HepG2 (cell line): ENCODE data around the gene SMTNL2. TPM values are rescaled to one million over a fixed set of nuclear protein-coding genes. Genes with fewer than 3 reads are reported as not detected.

ENCODE experiments used
- ATAC-seq: fragments of 200-7000 bp; cut with Tn5 transposase; 3 replicates; pipeline ENCODE4 v1.9.1; 2020; ENCODE audit warnings: mild to moderate bottlenecking, moderate library complexity
- BruUV-seq: library from RNA; stranded (reverse); fragments of 400-500 nt; replicated peaks from 2 replicates; lab custom pipeline; 2021; lab: Mats Ljungman, UMichigan
- CTCF ChIA-PET: fragments of 300-600 bp; formaldehyde crosslinking; extraction: SDS; loops from one replicate; lab custom pipeline; 2021; ENCODE audit warnings: low total read pairs, inconsistent platforms, low intra/inter-chr PET ratio; lab: Yijun Ruan, JAX
- POLR2A ChIA-PET: fragments of 350-600 bp; sonication (Branson Sonifier 250); formaldehyde crosslinking; loops from one replicate; lab custom pipeline; 2020; ENCODE audit warnings: antibody characterized with exemption, inconsistent platforms; lab: Yijun Ruan, JAX
- DNase-seq: peaks from one replicate; pipeline ENCODE4 v3.0.0-alpha.2; 2015; ENCODE audit warnings: low spot score
- FAIRE-seq: peaks from 3 replicates; lab custom pipeline; 2011; peaks lifted over from hg19 to GRCh38; lab: Jason Lieb, UNC
- H2AFZ ChIP-seq: one replicate; pipeline ENCODE4 v1.6.1; 2011; ENCODE audit warnings: low read length, inconsistent platforms
- H3K27ac ChIP-seq: fragments of 300-600 bp; 3 replicates; pipeline ENCODE4 v1.8.0; 2011; ENCODE audit warnings: mixed run types, mild to moderate bottlenecking, mixed read lengths, low read length, inconsistent platforms; ENCODE audit not compliant: insufficient read depth; ENCODE audit errors: extremely low read length
- H3K27me3 ChIP-seq, 2 experiments: fragments of 200-600 bp in 1 of 2; 2 replicates in 1 of 2; 3 replicates in 1 of 2; pipeline versions ENCODE4 v1.6.0 to v1.8.0; 2011; ENCODE audit warnings: low read length in 2 of 2, mild to moderate bottlenecking in 2 of 2, moderate library complexity in 2 of 2, inconsistent platforms in 1 of 2; ENCODE audit not compliant: insufficient read depth in 2 of 2, control insufficient read depth in 1 of 2
- H3K36me3 ChIP-seq, 2 experiments: fragments of 200-600 bp in 1 of 2; replicated peaks in 1 of 2; 2 replicates in 1 of 2; 3 replicates in 1 of 2; pipeline versions ENCODE4 v1.5.1 to v1.8.0; 2011; ENCODE audit warnings: low read length in 2 of 2, inconsistent platforms in 1 of 2; ENCODE audit not compliant: insufficient read depth in 2 of 2, control insufficient read depth in 1 of 2
- H3K4me1 ChIP-seq: 2 replicates; pipeline ENCODE4 v1.5.1; 2012; ENCODE audit warnings: low read length, inconsistent platforms; ENCODE audit not compliant: insufficient read depth
- H3K4me2 ChIP-seq: 2 replicates; pipeline ENCODE4 v1.6.0; 2011; ENCODE audit warnings: low read depth, low read length, inconsistent platforms
- H3K4me3 ChIP-seq, 3 experiments: fragments of 200-600 bp in 1 of 3; sonication (generic), shearing (Covaris generic) in 1 of 3; replicated peaks in 1 of 3; 2 replicates each; pipeline ENCODE4 v1.5.1; 2011 to 2016; ENCODE audit warnings: low read length in 3 of 3, inconsistent platforms in 2 of 3, low read depth in 2 of 3, mild to moderate bottlenecking in 2 of 3, control low read depth in 1 of 3, mixed read lengths in 1 of 3; ENCODE audit not compliant: insufficient read depth in 1 of 3
- H3K79me2 ChIP-seq: one replicate; pipeline ENCODE4 v1.6.1; 2011; ENCODE audit warnings: low read length, inconsistent platforms; ENCODE audit not compliant: insufficient read depth
- H3K9ac ChIP-seq: 2 replicates; pipeline ENCODE4 v1.6.0; 2011; ENCODE audit warnings: mild to moderate bottlenecking, low read depth, low read length, inconsistent platforms; ENCODE audit not compliant: insufficient read depth
- H3K9me3 ChIP-seq: 2 replicates; pipeline ENCODE4 v1.5.1; 2012; ENCODE audit warnings: mild to moderate bottlenecking, low read length
- H4K20me1 ChIP-seq: 2 replicates; pipeline ENCODE4 v1.6.0; 2011; ENCODE audit warnings: inconsistent platforms, mild to moderate bottlenecking, low read length, moderate library complexity; ENCODE audit not compliant: insufficient read depth
- DNMT3B ChIP-seq: conservative IDR thresholded peaks from 2 replicates; pipeline ENCODE4 v1.6.1; 2016; ENCODE audit warnings: missing biosample characterization, control low read depth
- ELK4 ChIP-seq: sonication (generic); formaldehyde crosslinking; IDR thresholded peaks from 2 replicates; pipeline ENCODE4 v1.9.0; 2021; ENCODE audit warnings: missing genetic modification reagents, borderline replicate concordance
- JUNB ChIP-seq: sonication (generic); formaldehyde crosslinking; IDR thresholded peaks from 2 replicates; pipeline ENCODE4 v1.8.0; 2022; ENCODE audit warnings: missing genetic modification reagents, mild to moderate bottlenecking, borderline replicate concordance
- KAT8 ChIP-seq: IDR thresholded peaks from 2 replicates; pipeline ENCODE4 v1.6.1; 2016; ENCODE audit warnings: missing genetic modification reagents, missing compliant biosample characterization
- KLF16 ChIP-seq, 2 experiments: sonication (generic) in 1 of 2; formaldehyde crosslinking in 1 of 2; IDR thresholded peaks; 2 replicates each; pipeline versions ENCODE4 v1.6.1 to v1.8.0; 2016 to 2023; ENCODE audit warnings: missing genetic modification reagents in 2 of 2, missing compliant biosample characterization in 1 of 2
- ZC3H4 ChIP-seq: sonication (generic); formaldehyde crosslinking; IDR thresholded peaks from 2 replicates; pipeline ENCODE4 v1.4.0; 2020; ENCODE audit warnings: missing genetic modification reagents, borderline replicate concordance
- ZNF180 ChIP-seq: sonication (generic); formaldehyde crosslinking; IDR thresholded peaks from 2 replicates; pipeline ENCODE4 v1.4.0; 2020; ENCODE audit warnings: low read depth, missing genetic modification reagents, borderline replicate concordance
- ZNF772 ChIP-seq: sonication (generic); formaldehyde crosslinking; IDR thresholded peaks from 2 replicates; pipeline ENCODE4 v1.5.0; 2020; ENCODE audit warnings: mild to moderate bottlenecking, missing genetic modification reagents
- WGBS: methylation state at CpG from one replicate; pipeline ENCODE4 v1.1.6; 2017; ENCODE audit warnings: low lambda C conversion rate; 5-methylcytosine and 5-hydroxymethylcytosine counted together
- in situ Hi-C: cut with HindIII; loops from 2 replicates; pipeline ENCODE4 v1.10.0; 2017; ENCODE audit warnings: low pct_unique_long_range_greater_than_20kb; ENCODE audit not compliant: extremely low pct_ligation_motif_present
- intact Hi-C: fragments of 100-400 bp; cut with micrococcal nuclease; formaldehyde crosslinking; loops from one replicate; pipeline ENCODE4 v1.10.0; 2022; ENCODE audit not compliant: unreplicated experiment
- polyA plus RNA-seq, 8 experiments: library from polyadenylated mRNA; depleted of rRNA in 3 of 8; stranded (reverse) in 7 of 8; unstranded in 1 of 8; fragments of >200 nt; fragmentation: Illumina TruSeq in 4 of 8; extraction: Trizol in 4 of 8; gene quantifications; 2 replicates each; pipeline versions ENCODE4 v1.2.1 to v1.2.3, GENCODE V29; 2011 to 2016; ENCODE audit warnings: low read depth in 4 of 8, missing spikeins in 1 of 8, mixed read lengths in 1 of 8; ENCODE audit not compliant: insufficient read depth in 1 of 8
- total RNA-seq, 5 experiments: library from RNA; depleted of rRNA; stranded (reverse); fragments of >200 nt; fragmentation: Illumina TruSeq; extraction: Trizol; gene quantifications; 2 replicates each; pipeline ENCODE4 v1.2.3, GENCODE V29; 2016; ENCODE audit warnings: low read depth in 1 of 5
- TF ChIP-seq, protein P1 (sequence below): IDR thresholded peaks from 2 replicates; pipeline ENCODE4 v1.6.1; 2016; ENCODE audit warnings: missing compliant biosample characterization, missing genetic modification reagents, borderline replicate concordance

Gene SMTNL2
- total and polyA plus RNA-seq, 2 of the 13 experiments (the other 11 are each of a cell fraction or from before 2014, with no cell fraction given): 0.41 to 5.1 TPM

GRCh38 chr17:4573115-4573514 is 11.2 kb upstream of the SMTNL2 start:
- H2AFZ ChIP-seq: no peak overlapping the region
- intact Hi-C loops: no loop called here
- no peak for FAIRE-seq
- no peaks in the 10 kb centered on the region for H3K36me3 ChIP-seq
- CTCF ChIA-PET: no interaction called here
- no peaks in the 10 kb centered on the region for H3K9me3 ChIP-seq
- in situ Hi-C loops: no loop called here
- no peak overlapping the region for H3K9ac ChIP-seq
- H3K4me3 ChIP-seq: no peak overlapping the region
- no TSS peak for BruUV-seq
- no peaks in the 10 kb centered on the region for H3K27me3 ChIP-seq
- H3K27ac ChIP-seq: no peak overlapping the region
- H3K4me1 ChIP-seq: peaks cover 67% of the 10 kb centered on the region
- TF ChIP-seq KAT8 (CRISPR knock-in tag): no peak
- TF ChIP-seq KLF16 (CRISPR knock-in tag; IDR thresholded peaks at IDR 0.05): no peak
- TF ChIP-seq JUNB (CRISPR knock-in tag): no peak
- TF ChIP-seq ZNF180: no peak
- TF ChIP-seq, protein P1, sequence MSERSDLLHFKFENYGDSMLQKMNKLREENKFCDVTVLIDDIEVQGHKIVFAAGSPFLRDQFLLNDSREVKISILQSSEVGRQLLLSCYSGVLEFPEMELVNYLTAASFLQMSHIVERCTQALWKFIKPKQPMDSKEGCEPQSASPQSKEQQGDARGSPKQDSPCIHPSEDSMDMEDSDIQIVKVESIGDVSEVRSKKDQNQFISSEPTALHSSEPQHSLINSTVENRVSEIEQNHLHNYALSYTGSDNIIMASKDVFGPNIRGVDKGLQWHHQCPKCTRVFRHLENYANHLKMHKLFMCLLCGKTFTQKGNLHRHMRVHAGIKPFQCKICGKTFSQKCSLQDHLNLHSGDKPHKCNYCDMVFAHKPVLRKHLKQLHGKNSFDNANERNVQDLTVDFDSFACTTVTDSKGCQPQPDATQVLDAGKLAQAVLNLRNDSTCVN: no peak
- TF ChIP-seq ELK4 (CRISPR knock-in tag): no peak
- no peak for TF ChIP-seq ZC3H4 (CRISPR knock-in tag)
- no peak for TF ChIP-seq DNMT3B (CRISPR knock-in tag)
- TF ChIP-seq ZNF772 (CRISPR knock-in tag): no peak
- TF ChIP-seq, all 625 proteins: peak for 0
- no peak for DNase-seq
- H4K20me1 ChIP-seq: no peaks in the 10 kb centered on the region
- 56% methylated on average over 4 of the region's 4 CpGs for WGBS
- H3K79me2 ChIP-seq: no peaks in the 10 kb centered on the region
- no peak overlapping the region for H3K4me2 ChIP-seq
- POLR2A ChIA-PET: interaction anchor here (1.5 kb wide), 1 partner anchor 18 kb away, joined by 5 read pairs; the partner anchor contains the start of gene MYBBP1A
- no peak for ATAC-seq
